WTC11 (cell line): ENCODE data around the gene PPP3CB. TPM values are rescaled to one million over a fixed set of nuclear protein-coding genes. Genes with fewer than 3 reads are reported as not detected.

Source experiments
- ATAC-seq: fragments of 200-7000 bp; cut with Tn5 transposase; 2 replicates; pipeline ENCODE4 v1.10.0; 2021; ENCODE audit warnings: mild to moderate bottlenecking, moderate library complexity
- CTCF ChIA-PET: fragments of 300-600 bp; sonication (Branson Sonifier 250); formaldehyde crosslinking; loops from one replicate; lab custom pipeline; 2021; ENCODE audit warnings: antibody characterized with exemption; lab: Charles Lee
- POLR2A ChIA-PET: fragments of 350-600 bp; sonication (Branson Sonifier 250); formaldehyde crosslinking; loops from one replicate; lab custom pipeline; 2021; ENCODE audit warnings: antibody characterized with exemption; lab: Charles Lee
- DNase-seq: peaks from one replicate; pipeline ENCODE4 v3.0.0; 2021; ENCODE audit warnings: low spot score
- H3K27ac Mint-ChIP-seq: 2 replicates; pipeline ENCODE4 v1.8.0; 2021; ENCODE audit warnings: mixed read lengths
- H3K27me3 Mint-ChIP-seq: 2 replicates; pipeline ENCODE4 v1.8.0; 2021; ENCODE audit warnings: low read depth, mild to moderate bottlenecking, moderate library complexity, mixed read lengths
- H3K36me3 Mint-ChIP-seq: 2 replicates; pipeline ENCODE4 v1.8.0; 2021; ENCODE audit warnings: mixed read lengths
- H3K4me1 Mint-ChIP-seq: 2 replicates; pipeline ENCODE4 v1.8.0; 2022; ENCODE audit warnings: mixed read lengths
- H3K4me3 Mint-ChIP-seq: 2 replicates; pipeline ENCODE4 v1.8.0; 2021; ENCODE audit warnings: mild to moderate bottlenecking, moderate library complexity, mixed read lengths
- H3K9me3 Mint-ChIP-seq: 2 replicates; pipeline ENCODE4 v1.8.0; 2021; ENCODE audit warnings: mixed read lengths
- MLX ChIP-seq: sonication (generic); formaldehyde crosslinking; IDR thresholded peaks from 2 replicates; pipeline ENCODE4 v1.8.1; 2023; ENCODE audit warnings: mild to moderate bottlenecking, missing genetic modification reagents, moderate library complexity
- NFATC4 ChIP-seq: fragments of 250-450 bp; sonication (Bioruptor Pico); IDR thresholded peaks from 2 replicates; pipeline ENCODE4 v1.9.0; 2021; ENCODE audit warnings: mild to moderate bottlenecking
- NFE2L1 ChIP-seq: sonication (generic); formaldehyde crosslinking; IDR thresholded peaks from 2 replicates; pipeline ENCODE4 v1.8.1; 2023; ENCODE audit warnings: missing genetic modification reagents
- NR1H2 ChIP-seq: sonication (generic); formaldehyde crosslinking; IDR thresholded peaks from 2 replicates; pipeline ENCODE4 v1.9.0; 2021; ENCODE audit warnings: mild to moderate bottlenecking, moderate library complexity, missing genetic modification reagents
- RELA ChIP-seq: sonication (generic); formaldehyde crosslinking; IDR thresholded peaks from 2 replicates; pipeline ENCODE4 v1.8.1; 2022; ENCODE audit warnings: missing genetic modification reagents, mild to moderate bottlenecking, borderline replicate concordance
- ZNF232 ChIP-seq: sonication (generic); formaldehyde crosslinking; IDR thresholded peaks from 2 replicates; pipeline ENCODE4 v1.8.0; 2022; ENCODE audit warnings: mild to moderate bottlenecking, missing genetic modification reagents
- total RNA-seq: library from RNA; stranded (reverse); gene quantifications from 3 replicates; pipeline ENCODE4 v1.2.3, GENCODE V29; 2021
- TF ChIP-seq, protein P1 (sequence below): sonication (generic); formaldehyde crosslinking; conservative IDR thresholded peaks from 2 replicates; pipeline ENCODE4 v1.8.1; 2023; ENCODE audit warnings: mild to moderate bottlenecking, low read depth, missing genetic modification reagents, moderate library complexity
- TF ChIP-seq, protein P2 (sequence below): sonication (generic); formaldehyde crosslinking; IDR thresholded peaks from 2 replicates; pipeline ENCODE4 v1.8.1; 2023; ENCODE audit warnings: mild to moderate bottlenecking, missing genetic modification reagents
- TF ChIP-seq, protein P3 (sequence below): fragments of 250-450 bp; sonication (Bioruptor Pico); conservative IDR thresholded peaks from 2 replicates; pipeline ENCODE4 v1.9.0; 2021; ENCODE audit warnings: mild to moderate bottlenecking
- TF ChIP-seq, protein P4 (sequence below): sonication (generic); formaldehyde crosslinking; IDR thresholded peaks from 2 replicates; pipeline ENCODE4 v1.8.0; 2022; ENCODE audit warnings: missing genetic modification reagents

Gene PPP3CB
- total RNA-seq, 1 experiment from 2014 or later = 30.0 TPM

- TF ChIP-seq MLX (CRISPR knock-in tag) (no peak), NFATC4 (CRISPR knock-in tag) (no peak), RELA (no peak)
Measured at GRCh38 chr10:73444457-73444856, 51.4 kb downstream of the PPP3CB start (continued).

DNA sequence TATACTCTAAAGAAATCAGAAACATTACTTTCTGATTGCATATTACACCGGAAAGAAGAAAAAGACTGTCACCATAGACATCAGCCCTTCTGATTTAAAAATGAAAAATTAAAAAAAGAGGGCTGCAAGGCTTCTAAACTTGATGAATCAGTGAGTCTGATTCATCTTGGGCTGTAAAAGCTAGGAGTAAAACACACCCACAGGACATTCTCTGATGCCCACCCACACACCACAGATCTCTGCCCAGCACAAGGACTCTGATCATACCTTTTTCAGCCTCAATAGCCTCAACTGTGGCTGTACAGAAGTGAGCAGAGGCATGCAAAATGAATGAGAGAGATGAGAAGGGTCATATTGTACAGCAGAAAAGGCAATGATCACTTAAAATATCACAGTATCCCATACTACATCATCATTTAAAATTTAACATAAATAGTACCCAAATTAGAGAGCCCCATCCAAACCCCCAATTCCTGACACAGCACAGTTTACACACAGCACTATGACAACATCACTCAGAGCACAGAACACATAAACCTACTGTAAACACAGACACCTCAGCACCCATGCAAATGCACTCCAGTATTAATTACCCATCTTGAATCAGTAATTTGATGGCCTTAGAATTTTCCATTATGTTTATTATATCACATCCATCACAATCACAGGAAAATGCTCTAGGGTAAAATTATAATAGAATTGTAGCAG lies 56.1 kb downstream of the PPP3CB start:
- Mint-ChIP-seq H3K27me3 (no peaks in the 10 kb centered on the region), H3K4me1 (no peaks in the 10 kb centered on the region), H3K27ac (no peak overlapping the region), H3K4me3 (no peak overlapping the region), H3K36me3 (peaks cover 3% of the 10 kb centered on the region), H3K9me3 (no peaks in the 10 kb centered on the region)
- POLR2A ChIA-PET = no interaction called here
- DNase-seq (no peak), ATAC-seq (no peak)
- TF ChIP-seq, protein P1, sequence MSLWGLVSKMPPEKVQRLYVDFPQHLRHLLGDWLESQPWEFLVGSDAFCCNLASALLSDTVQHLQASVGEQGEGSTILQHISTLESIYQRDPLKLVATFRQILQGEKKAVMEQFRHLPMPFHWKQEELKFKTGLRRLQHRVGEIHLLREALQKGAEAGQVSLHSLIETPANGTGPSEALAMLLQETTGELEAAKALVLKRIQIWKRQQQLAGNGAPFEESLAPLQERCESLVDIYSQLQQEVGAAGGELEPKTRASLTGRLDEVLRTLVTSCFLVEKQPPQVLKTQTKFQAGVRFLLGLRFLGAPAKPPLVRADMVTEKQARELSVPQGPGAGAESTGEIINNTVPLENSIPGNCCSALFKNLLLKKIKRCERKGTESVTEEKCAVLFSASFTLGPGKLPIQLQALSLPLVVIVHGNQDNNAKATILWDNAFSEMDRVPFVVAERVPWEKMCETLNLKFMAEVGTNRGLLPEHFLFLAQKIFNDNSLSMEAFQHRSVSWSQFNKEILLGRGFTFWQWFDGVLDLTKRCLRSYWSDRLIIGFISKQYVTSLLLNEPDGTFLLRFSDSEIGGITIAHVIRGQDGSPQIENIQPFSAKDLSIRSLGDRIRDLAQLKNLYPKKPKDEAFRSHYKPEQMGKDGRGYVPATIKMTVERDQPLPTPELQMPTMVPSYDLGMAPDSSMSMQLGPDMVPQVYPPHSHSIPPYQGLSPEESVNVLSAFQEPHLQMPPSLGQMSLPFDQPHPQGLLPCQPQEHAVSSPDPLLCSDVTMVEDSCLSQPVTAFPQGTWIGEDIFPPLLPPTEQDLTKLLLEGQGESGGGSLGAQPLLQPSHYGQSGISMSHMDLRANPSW = no peak
- TF ChIP-seq NR1H2 (CRISPR knock-in tag) = no peak
- TF ChIP-seq NFE2L1 (CRISPR knock-in tag) = no peak
- TF ChIP-seq, protein P2, sequence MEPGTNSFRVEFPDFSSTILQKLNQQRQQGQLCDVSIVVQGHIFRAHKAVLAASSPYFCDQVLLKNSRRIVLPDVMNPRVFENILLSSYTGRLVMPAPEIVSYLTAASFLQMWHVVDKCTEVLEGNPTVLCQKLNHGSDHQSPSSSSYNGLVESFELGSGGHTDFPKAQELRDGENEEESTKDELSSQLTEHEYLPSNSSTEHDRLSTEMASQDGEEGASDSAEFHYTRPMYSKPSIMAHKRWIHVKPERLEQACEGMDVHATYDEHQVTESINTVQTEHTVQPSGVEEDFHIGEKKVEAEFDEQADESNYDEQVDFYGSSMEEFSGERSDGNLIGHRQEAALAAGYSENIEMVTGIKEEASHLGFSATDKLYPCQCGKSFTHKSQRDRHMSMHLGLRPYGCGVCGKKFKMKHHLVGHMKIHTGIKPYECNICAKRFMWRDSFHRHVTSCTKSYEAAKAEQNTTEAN = no peak
- TF ChIP-seq, protein P3, sequence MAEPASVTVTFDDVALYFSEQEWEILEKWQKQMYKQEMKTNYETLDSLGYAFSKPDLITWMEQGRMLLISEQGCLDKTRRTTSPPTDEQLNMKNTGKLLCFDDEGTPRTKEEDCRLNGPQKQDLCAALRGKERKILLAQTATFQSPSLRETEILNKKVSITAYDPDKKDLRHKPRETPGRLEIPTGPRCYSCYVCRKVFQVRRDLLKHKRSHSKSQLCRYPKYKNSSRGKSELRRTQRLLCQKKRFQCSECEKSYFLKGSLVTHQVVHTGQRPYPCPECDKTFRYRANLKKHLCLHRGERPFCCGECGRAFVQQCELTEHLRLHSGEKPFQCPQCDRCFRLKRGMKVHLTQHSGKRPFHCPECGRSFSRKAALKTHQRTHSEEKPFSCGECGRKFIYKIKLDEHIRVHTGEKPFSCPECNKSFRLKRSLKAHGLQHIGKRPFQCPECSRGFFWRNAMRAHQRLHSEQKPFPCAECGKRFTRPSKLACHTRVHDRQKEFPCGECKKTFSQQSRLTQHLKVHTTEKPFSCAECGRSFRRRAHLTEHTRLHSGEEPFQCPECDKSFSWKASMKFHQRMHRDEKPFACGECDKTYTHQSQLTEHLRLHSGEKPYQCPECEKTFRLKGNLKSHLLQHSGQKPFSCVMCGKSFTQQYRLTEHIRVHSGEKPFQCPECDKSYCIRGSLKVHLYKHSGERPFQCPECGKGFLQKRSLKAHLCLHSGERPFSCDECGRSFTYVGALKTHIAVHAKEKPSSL (CRISPR knock-in tag) = no peak
- CTCF ChIA-PET = no interaction called here

DNA sequence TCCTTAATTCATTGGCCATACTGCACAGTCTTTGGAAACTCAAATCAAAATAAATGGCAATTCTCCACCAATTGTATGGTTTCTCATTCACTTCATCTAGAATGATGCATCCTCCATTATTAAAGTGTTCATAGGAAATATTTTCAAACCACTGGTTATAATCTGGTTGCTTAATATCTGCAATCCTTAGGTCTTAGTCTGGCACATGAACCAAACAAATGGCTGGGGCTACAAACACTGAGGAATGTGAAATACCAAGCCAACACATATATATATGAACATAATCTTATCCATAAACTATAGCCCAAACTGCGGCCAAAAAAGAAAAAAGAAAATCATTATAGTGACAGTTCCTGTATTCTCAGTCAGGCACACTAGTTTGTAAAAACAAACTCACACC lies 56.8 kb downstream of the PPP3CB start:
- Mint-ChIP-seq H3K4me3 (no peak overlapping the region), H3K4me1 (no peaks in the 10 kb centered on the region), H3K9me3 (no peaks in the 10 kb centered on the region), H3K27me3 (no peaks in the 10 kb centered on the region), H3K27ac (no peak overlapping the region), H3K36me3 (no peaks in the 10 kb centered on the region)
- ATAC-seq (no peak), DNase-seq (no peak)
- ChIA-PET POLR2A (no interaction called here), CTCF (no interaction called here)
- TF ChIP-seq, protein P4, sequence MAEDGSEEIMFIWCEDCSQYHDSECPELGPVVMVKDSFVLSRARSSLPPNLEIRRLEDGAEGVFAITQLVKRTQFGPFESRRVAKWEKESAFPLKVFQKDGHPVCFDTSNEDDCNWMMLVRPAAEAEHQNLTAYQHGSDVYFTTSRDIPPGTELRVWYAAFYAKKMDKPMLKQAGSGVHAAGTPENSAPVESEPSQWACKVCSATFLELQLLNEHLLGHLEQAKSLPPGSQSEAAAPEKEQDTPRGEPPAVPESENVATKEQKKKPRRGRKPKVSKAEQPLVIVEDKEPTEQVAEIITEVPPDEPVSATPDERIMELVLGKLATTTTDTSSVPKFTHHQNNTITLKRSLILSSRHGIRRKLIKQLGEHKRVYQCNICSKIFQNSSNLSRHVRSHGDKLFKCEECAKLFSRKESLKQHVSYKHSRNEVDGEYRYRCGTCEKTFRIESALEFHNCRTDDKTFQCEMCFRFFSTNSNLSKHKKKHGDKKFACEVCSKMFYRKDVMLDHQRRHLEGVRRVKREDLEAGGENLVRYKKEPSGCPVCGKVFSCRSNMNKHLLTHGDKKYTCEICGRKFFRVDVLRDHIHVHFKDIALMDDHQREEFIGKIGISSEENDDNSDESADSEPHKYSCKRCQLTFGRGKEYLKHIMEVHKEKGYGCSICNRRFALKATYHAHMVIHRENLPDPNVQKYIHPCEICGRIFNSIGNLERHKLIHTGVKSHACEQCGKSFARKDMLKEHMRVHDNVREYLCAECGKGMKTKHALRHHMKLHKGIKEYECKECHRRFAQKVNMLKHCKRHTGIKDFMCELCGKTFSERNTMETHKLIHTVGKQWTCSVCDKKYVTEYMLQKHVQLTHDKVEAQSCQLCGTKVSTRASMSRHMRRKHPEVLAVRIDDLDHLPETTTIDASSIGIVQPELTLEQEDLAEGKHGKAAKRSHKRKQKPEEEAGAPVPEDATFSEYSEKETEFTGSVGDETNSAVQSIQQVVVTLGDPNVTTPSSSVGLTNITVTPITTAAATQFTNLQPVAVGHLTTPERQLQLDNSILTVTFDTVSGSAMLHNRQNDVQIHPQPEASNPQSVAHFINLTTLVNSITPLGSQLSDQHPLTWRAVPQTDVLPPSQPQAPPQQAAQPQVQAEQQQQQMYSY = no peak
- TF ChIP-seq ZNF232 (CRISPR knock-in tag) = no peak
